LNCaP clone FGC (cell line): ENCODE results near the gene PLEKHA4.

Experiments
- DNase-seq: peaks from one replicate; pipeline ENCODE4 v3.0.0-alpha.2; 2011; ENCODE audit warnings: low read depth
- H3K4me3 ChIP-seq: 2 replicates; pipeline ENCODE4 v1.5.1; 2011; ENCODE audit warnings: mild to moderate bottlenecking, low read depth, low read length, control low read depth
- CTCF ChIP-seq: IDR thresholded peaks from 2 replicates; pipeline ENCODE4 v1.5.1; 2012; ENCODE audit warnings: mild to moderate bottlenecking; ENCODE audit not compliant: control insufficient read depth, insufficient read depth; ENCODE audit errors: extremely low read depth

Gene PLEKHA4

GRCh38 chr19:48841571-48841970 is 26.8 kb downstream of the PLEKHA4 start:
- H3K4me3 ChIP-seq = no peak overlapping the region
- TF ChIP-seq CTCF = no peak
- DNase-seq = no peak

GRCh38 chr19:48841047-48841446 is 27.4 kb downstream of the PLEKHA4 start:
- TF ChIP-seq CTCF = no peak
- no peak for DNase-seq
- no peak overlapping the region for H3K4me3 ChIP-seq

GRCh38 chr19:48837687-48838086 is 30.7 kb downstream of the PLEKHA4 start:
- TF ChIP-seq CTCF = no peak
- no peak for DNase-seq
- no peak overlapping the region for H3K4me3 ChIP-seq

GRCh38 chr19:48837051-48837524 is 31.3 kb downstream of the PLEKHA4 start:
- no peak overlapping the region for H3K4me3 ChIP-seq
- TF ChIP-seq CTCF = no peak
- DNase-seq = no peak

GRCh38 chr19:48836089-48837017 is 32.1 kb downstream of the PLEKHA4 start, which contains the start of gene HSD17B14:
Gene HSD17B14, minus strand, starts transcription at chr19:48836491. Its CDS starts 80 bp downstream, at chr19:48836411.
- no peak for DNase-seq
- TF ChIP-seq CTCF = no peak
- peak within 1 kb of the TSS; percentile 41 for H3K4me3 ChIP-seq

- DNase-seq = peak; percentile 58
- peak overlapping the region; percentile 41 for H3K4me3 ChIP-seq
- TF ChIP-seq CTCF = peak; percentile 65
Measured at GRCh38 chr19:48835734-48836088, 32.7 kb downstream of the PLEKHA4 start.
